GM12801 (cell line): Measurements from ENCODE around the gene FAM219A.

Source experiments
- TF ChIP-seq, protein P1 (sequence below): IDR thresholded peaks from one replicate; pipeline ENCODE4 v1.5.1; 2011; ENCODE audit warnings: control low read depth; ENCODE audit not compliant: insufficient read length; ENCODE audit errors: extremely low read depth

FAM219A gene

DNA sequence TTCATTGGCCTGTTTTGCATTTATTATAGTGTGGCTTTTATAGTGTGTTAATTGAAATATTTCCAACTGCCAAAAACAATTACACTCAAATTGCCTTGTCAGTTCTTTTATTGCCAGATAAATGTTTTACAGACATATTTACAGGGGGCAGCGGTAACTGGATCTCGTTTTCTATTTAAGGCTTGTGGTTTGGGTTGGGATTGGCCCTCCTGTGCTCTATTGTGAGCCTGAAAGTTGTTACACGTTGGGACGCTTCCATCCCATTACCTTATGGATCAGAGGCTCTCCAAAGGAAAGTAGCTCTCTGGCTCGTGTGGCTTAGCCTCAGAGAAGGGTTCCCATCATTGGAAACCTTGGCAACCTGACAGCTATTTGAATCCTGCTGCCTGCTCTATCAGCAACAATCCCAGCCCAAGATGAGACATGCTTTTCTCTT lies 21.1 kb upstream of the FAM219A start:
- TF ChIP-seq, protein P1, sequence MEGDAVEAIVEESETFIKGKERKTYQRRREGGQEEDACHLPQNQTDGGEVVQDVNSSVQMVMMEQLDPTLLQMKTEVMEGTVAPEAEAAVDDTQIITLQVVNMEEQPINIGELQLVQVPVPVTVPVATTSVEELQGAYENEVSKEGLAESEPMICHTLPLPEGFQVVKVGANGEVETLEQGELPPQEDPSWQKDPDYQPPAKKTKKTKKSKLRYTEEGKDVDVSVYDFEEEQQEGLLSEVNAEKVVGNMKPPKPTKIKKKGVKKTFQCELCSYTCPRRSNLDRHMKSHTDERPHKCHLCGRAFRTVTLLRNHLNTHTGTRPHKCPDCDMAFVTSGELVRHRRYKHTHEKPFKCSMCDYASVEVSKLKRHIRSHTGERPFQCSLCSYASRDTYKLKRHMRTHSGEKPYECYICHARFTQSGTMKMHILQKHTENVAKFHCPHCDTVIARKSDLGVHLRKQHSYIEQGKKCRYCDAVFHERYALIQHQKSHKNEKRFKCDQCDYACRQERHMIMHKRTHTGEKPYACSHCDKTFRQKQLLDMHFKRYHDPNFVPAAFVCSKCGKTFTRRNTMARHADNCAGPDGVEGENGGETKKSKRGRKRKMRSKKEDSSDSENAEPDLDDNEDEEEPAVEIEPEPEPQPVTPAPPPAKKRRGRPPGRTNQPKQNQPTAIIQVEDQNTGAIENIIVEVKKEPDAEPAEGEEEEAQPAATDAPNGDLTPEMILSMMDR: no peak

DNA sequence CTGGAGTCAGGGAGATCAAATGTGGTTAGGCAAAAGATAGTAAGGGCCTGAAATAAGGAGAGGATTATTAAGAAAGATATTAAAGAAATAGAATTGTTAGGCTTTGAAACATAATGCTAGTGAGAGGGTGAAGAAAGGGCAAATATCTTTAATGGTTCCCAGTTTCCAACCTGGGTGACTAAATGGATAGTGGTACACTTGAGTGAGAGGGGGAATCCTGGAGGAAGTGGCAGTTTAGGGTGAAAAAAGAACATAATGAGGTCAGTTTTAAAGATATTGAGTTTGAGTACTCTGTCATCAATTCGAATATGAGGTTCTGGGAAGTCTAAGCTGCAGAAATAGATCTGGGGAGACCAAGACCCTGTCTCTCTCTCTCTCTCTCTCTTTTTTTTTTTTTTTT lies 19.2 kb upstream of the FAM219A start:
- TF ChIP-seq, protein P1: no peak

DNA sequence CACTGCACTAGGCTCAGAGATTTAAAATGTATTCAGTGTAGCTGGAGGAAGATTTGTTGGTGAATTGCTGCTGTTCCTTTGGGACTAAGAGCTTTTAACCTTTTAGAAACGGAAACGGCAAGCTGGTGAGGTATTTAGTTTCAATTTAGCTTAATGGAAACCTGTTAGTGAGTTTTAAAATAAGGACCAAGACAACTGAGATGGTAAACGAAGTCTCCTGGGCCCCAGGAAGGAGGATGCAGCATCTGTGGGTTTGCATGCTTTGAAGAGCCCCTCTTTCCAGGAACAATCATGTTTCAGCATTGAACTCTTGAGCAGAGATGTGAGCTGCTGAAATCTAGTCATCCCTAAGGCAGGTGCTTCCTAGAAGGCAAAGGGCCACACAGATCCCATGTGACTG lies 16.7 kb upstream of the FAM219A start:
- TF ChIP-seq, protein P1: no peak

DNA sequence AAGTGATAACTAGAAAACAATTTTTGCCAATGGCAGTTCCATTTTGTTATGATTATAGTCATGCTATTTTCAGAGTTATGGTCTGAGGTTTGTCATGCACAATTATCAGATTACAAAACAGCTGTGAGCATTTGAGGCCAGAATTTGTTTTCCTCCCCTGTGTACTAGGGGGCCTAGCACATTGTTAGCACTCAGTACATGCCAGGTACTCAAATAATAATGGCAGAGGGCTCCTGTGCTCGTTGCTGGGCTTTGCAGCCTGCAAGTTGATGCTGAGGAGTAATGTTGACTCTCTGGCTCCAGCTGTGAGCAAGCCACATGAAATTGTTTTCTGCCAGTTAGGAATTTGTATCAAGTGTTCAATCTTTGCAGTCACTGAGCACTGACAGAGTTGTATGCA lies 7.1 kb upstream of the FAM219A start:
- TF ChIP-seq, protein P1: no peak

DNA sequence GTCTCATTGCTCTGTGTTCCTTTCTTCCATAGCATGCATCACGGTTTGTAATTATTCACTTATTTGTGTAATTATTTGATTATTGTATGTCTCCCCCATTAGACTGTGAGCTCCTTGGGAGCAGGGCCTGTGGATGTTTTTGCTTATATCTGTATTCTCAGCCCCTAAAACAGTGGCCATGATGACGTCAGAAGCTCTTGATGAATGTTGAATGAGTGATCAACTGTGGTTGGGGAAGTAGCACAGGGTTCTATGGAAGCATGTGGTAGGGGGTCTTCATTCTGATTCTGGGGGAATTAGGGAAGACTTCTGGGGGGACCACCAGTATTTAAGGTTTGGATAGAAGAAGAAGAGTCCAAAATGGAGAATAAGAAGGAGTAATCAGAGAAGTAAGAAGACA lies 6.2 kb upstream of the FAM219A start:
- TF ChIP-seq, protein P1: no peak

DNA sequence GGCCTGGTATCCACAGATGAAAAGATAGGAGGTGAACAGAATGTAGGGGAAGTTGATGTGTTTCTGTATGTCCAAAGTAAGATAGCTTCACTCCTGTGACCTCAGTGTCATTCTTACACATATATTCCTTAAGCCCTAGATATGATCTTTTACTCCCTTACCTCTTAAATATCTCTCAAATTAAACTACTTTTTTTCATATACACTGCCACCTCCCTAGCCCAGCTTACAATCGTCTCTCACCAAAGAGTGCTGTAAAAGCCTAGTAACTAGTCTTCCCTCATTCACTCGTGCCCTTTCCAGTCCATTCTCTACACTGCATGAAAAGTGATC lies 5.5 kb upstream of the FAM219A start:
- TF ChIP-seq, protein P1: no peak

DNA sequence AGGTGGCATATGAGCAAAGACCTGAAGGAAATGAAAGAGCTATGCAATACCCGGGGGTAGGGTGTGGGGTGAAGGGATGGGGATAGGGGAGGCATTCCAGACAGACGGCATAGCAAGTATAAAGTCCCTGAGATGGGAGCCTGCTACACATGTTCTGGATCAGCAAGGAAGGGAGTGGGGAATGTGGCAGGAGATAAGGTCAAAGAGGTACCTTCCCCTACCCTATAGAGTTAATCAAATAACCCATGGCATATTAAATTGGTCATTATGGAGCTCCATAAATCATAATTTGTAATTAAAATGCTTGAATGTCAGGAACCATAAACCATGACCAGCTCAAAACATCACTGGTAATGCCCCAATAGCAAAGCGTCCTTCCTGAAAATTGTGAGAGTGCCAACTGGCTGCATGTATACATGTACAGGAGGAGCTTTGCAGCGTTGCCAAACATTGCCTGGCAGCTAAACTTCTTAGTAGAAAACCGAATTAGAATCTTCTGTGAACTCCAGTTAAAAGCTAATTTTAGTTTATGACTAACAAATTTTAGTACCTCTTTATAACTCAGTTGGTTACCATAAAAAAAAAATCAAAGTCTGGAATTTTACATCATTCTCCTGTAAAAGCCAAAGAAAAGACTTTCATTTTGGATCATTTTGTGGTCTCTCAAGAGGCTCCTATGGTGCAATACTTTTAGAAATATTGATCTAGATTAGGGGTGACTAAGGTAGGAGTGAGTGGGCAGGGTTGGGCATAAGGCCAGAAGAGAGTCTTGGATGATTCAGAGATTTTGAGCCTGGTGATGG lies 4.9 kb upstream of the FAM219A start:
- TF ChIP-seq, protein P1: no peak
